HEK293 (cell line): ENCODE results near the gene CSPG4.

Source experiments
- GLIS1 ChIP-seq: fragments of 450-650 bp; formaldehyde crosslinking; IDR thresholded peaks from 2 replicates; pipeline ENCODE4 v1.5.1; 2016; ENCODE audit warnings: missing biosample characterization, missing genetic modification characterization
- PATZ1 ChIP-seq: fragments of 450-650 bp; formaldehyde crosslinking; IDR thresholded peaks from 2 replicates; pipeline ENCODE4 v1.5.1; 2016; ENCODE audit warnings: missing biosample characterization, missing genetic modification characterization
- PRDM10 ChIP-seq: fragments of 450-650 bp; formaldehyde crosslinking; IDR thresholded peaks from 2 replicates; pipeline ENCODE4 v1.5.1; 2016; ENCODE audit warnings: missing biosample characterization, missing genetic modification characterization
- REST ChIP-seq: fragments of 450-650 bp; formaldehyde crosslinking; IDR thresholded peaks from 2 replicates; pipeline ENCODE4 v1.5.1; 2016; ENCODE audit warnings: missing biosample characterization, missing genetic modification characterization
- SCRT2 ChIP-seq: fragments of 450-650 bp; formaldehyde crosslinking; IDR thresholded peaks from 2 replicates; pipeline ENCODE4 v1.5.1; 2016; ENCODE audit warnings: missing biosample characterization, missing genetic modification characterization
- TSHZ1 ChIP-seq: fragments of 450-650 bp; formaldehyde crosslinking; IDR thresholded peaks from 2 replicates; pipeline ENCODE4 v1.5.1; 2016; ENCODE audit warnings: missing biosample characterization, missing genetic modification characterization, borderline replicate concordance
- ZBTB17 ChIP-seq: fragments of 450-650 bp; formaldehyde crosslinking; IDR thresholded peaks from 2 replicates; pipeline ENCODE4 v1.5.1; 2016; ENCODE audit warnings: missing biosample characterization, missing genetic modification characterization
- ZBTB20 ChIP-seq: fragments of 450-650 bp; formaldehyde crosslinking; IDR thresholded peaks from 2 replicates; pipeline ENCODE4 v1.5.1; 2016; ENCODE audit warnings: missing biosample characterization, missing genetic modification characterization
- ZBTB49 ChIP-seq: fragments of 450-650 bp; formaldehyde crosslinking; IDR thresholded peaks from 2 replicates; pipeline ENCODE4 v1.5.1; 2016; ENCODE audit warnings: missing biosample characterization, missing genetic modification characterization, low read depth
- ZBTB7A ChIP-seq: fragments of 450-650 bp; formaldehyde crosslinking; IDR thresholded peaks from 2 replicates; pipeline ENCODE4 v1.5.1; 2016; ENCODE audit warnings: low read depth, missing biosample characterization, missing genetic modification characterization
- ZFHX2 ChIP-seq: fragments of 450-650 bp; formaldehyde crosslinking; conservative IDR thresholded peaks from 2 replicates; pipeline ENCODE4 v1.5.1; 2016; ENCODE audit warnings: missing biosample characterization, missing genetic modification characterization
- ZNF121 ChIP-seq: fragments of 450-650 bp; formaldehyde crosslinking; IDR thresholded peaks from 2 replicates; pipeline ENCODE4 v1.5.1; 2016; ENCODE audit warnings: missing biosample characterization, missing genetic modification characterization
- ZNF138 ChIP-seq: fragments of 450-650 bp; formaldehyde crosslinking; IDR thresholded peaks from 2 replicates; pipeline ENCODE4 v1.5.1; 2016; ENCODE audit warnings: missing biosample characterization, missing genetic modification characterization, borderline replicate concordance
- ZNF266 ChIP-seq: fragments of 450-650 bp; formaldehyde crosslinking; IDR thresholded peaks from 2 replicates; pipeline ENCODE4 v1.5.1; 2016; ENCODE audit warnings: missing biosample characterization, missing genetic modification characterization, low read depth
- ZNF280C ChIP-seq: fragments of 450-650 bp; formaldehyde crosslinking; IDR thresholded peaks from 2 replicates; pipeline ENCODE4 v1.5.1; 2016; ENCODE audit warnings: missing biosample characterization, missing genetic modification characterization
- ZNF549 ChIP-seq: fragments of 450-650 bp; IDR thresholded peaks from 2 replicates; pipeline ENCODE4 v1.5.1; 2018; ENCODE audit warnings: missing biosample characterization, missing genetic modification characterization, mild to moderate bottlenecking, inconsistent platforms, moderate library complexity
- ZNF571 ChIP-seq: fragments of 450-650 bp; formaldehyde crosslinking; IDR thresholded peaks from 2 replicates; pipeline ENCODE4 v1.5.0; 2017; ENCODE audit warnings: missing biosample characterization, missing genetic modification characterization
- ZNF600 ChIP-seq: fragments of 450-650 bp; formaldehyde crosslinking; IDR thresholded peaks from 2 replicates; pipeline ENCODE4 v1.5.1; 2016; ENCODE audit warnings: missing biosample characterization, missing genetic modification characterization
- ZSCAN16 ChIP-seq: fragments of 450-650 bp; formaldehyde crosslinking; IDR thresholded peaks from 2 replicates; pipeline ENCODE4 v1.5.1; 2016; ENCODE audit warnings: missing biosample characterization, missing genetic modification characterization

CSPG4 gene

GRCh38 chr15:75705854-75706681, 6.6 kb downstream of the CSPG4 start (continued):
- no peak for TF ChIP-seq TSHZ1
- no peak for TF ChIP-seq ZNF549 (tag by site-specific recombination)
- peak; percentile 4; the same call in 1 of the 2 replicates for TF ChIP-seq ZFHX2 (tag by site-specific recombination)
- no peak for TF ChIP-seq ZBTB49 (tag by site-specific recombination)
- TF ChIP-seq ZBTB7A: 0 out of 2 replicates have a peak, but pooled peaks have one; percentile 45
- no peak for TF ChIP-seq ZNF266 (tag by site-specific recombination)
- no peak for TF ChIP-seq ZSCAN16 (tag by site-specific recombination)
- no peak for TF ChIP-seq ZNF571 (tag by site-specific recombination)
- peak; percentile 55; the same call in 1 of the 2 replicates for TF ChIP-seq PATZ1
- 0 out of 2 replicates have a peak, but pooled peaks have one; percentile 24 for TF ChIP-seq ZBTB17 (tag by site-specific recombination)
- no peak for TF ChIP-seq ZNF138 (tag by site-specific recombination)
- no peak for TF ChIP-seq ZNF121 (tag by site-specific recombination)
- TF ChIP-seq REST (tag by site-specific recombination): no peak
- peak; percentile 61 for TF ChIP-seq GLIS1 (tag by site-specific recombination)
- TF ChIP-seq ZBTB20 (tag by site-specific recombination): no peak
- peak; percentile 93; the same call in 1 of the 2 replicates for TF ChIP-seq ZNF280C (tag by site-specific recombination)
- 0 out of 2 replicates have a peak, but pooled peaks have one; percentile 42 for TF ChIP-seq ZNF600 (tag by site-specific recombination)
- peak; percentile 80 for TF ChIP-seq PRDM10 (tag by site-specific recombination)
- TF ChIP-seq SCRT2 (tag by site-specific recombination): peak; percentile 84
